SK-N-SH treated with all-trans-retinoic acid at 6 μM for 48 hours (cell line): ENCODE results near the gene MED16.

Experiments
- ARNTL ChIP-seq: fragments of 450-650 bp; formaldehyde crosslinking; IDR thresholded peaks from 2 replicates; pipeline ENCODE4 v1.5.0; 2020; ENCODE audit warnings: low read depth, mild to moderate bottlenecking, moderate library complexity, borderline replicate concordance
- CREB5 ChIP-seq: fragments of 250-450 bp; sonication (Bioruptor Pico); IDR thresholded peaks from 2 replicates; pipeline ENCODE4 v1.5.1; 2020; ENCODE audit warnings: low read depth, mild to moderate bottlenecking, moderate library complexity
- GLIS3 ChIP-seq: fragments of 250-450 bp; sonication (Bioruptor Pico); IDR thresholded peaks from 2 replicates; pipeline ENCODE4 v1.5.0; 2020; ENCODE audit warnings: mild to moderate bottlenecking, moderate library complexity
- ISL1 ChIP-seq: fragments of 250-450 bp; sonication (Bioruptor Pico); IDR thresholded peaks from 2 replicates; pipeline ENCODE4 v2.1.2; 2022; ENCODE audit warnings: mild to moderate bottlenecking, moderate library complexity
- RARB ChIP-seq: fragments of 250-450 bp; sonication (Bioruptor Pico); IDR thresholded peaks from 2 replicates; pipeline ENCODE4 v1.8.0; 2021; ENCODE audit warnings: mild to moderate bottlenecking, moderate library complexity
- TOX ChIP-seq: fragments of 250-450 bp; sonication (Bioruptor Pico); IDR thresholded peaks from 2 replicates; pipeline ENCODE4 v1.8.0; 2021; ENCODE audit warnings: mild to moderate bottlenecking, moderate library complexity, borderline replicate concordance
- TSHZ2 ChIP-seq: fragments of 250-450 bp; sonication (Bioruptor Pico); IDR thresholded peaks from 2 replicates; pipeline ENCODE4 v1.5.0; 2020; ENCODE audit warnings: mild to moderate bottlenecking, moderate library complexity
- ZC3H10 ChIP-seq: fragments of 250-450 bp; sonication (Bioruptor Pico); IDR thresholded peaks from 2 replicates; pipeline ENCODE4 v1.5.1; 2021; ENCODE audit warnings: mild to moderate bottlenecking, moderate library complexity
- ZFP3 ChIP-seq: fragments of 250-450 bp; sonication (Bioruptor Pico); IDR thresholded peaks from 2 replicates; pipeline ENCODE4 v1.5.0; 2020; ENCODE audit warnings: mild to moderate bottlenecking, moderate library complexity
- ZFP30 ChIP-seq: fragments of 450-650 bp; formaldehyde crosslinking; IDR thresholded peaks from 2 replicates; pipeline ENCODE4 v1.5.0; 2022; ENCODE audit warnings: mild to moderate bottlenecking, moderate library complexity
- ZNF565 ChIP-seq: fragments of 450-650 bp; formaldehyde crosslinking; conservative IDR thresholded peaks from 2 replicates; pipeline ENCODE4 v1.5.0; 2020; ENCODE audit warnings: low read depth, mild to moderate bottlenecking, moderate library complexity
- ZNF70 ChIP-seq: fragments of 450-650 bp; formaldehyde crosslinking; IDR thresholded peaks from 2 replicates; pipeline ENCODE4 v1.5.0; 2020; ENCODE audit warnings: mild to moderate bottlenecking, moderate library complexity
- TF ChIP-seq, protein P1 (sequence below): fragments of 250-450 bp; sonication (Bioruptor Pico); IDR thresholded peaks from 2 replicates; pipeline ENCODE4 v1.8.0; 2020; ENCODE audit warnings: mild to moderate bottlenecking, moderate library complexity, borderline replicate concordance

- TF ChIP-seq GLIS3 (no peak), ARNTL (CRISPR knock-in tag) (no peak), ZFP3 (no peak), ZNF565 (CRISPR knock-in tag) (no peak), RARB (CRISPR knock-in tag) (no peak), CREB5 (CRISPR knock-in tag) (no peak), ZFP30 (CRISPR knock-in tag) (no peak), ZNF70 (CRISPR knock-in tag) (no peak), ISL1 (CRISPR knock-in tag) (no peak), TSHZ2 (CRISPR knock-in tag) (no peak), TOX (CRISPR knock-in tag) (no peak), ZC3H10 (CRISPR knock-in tag) (no peak)
- TF ChIP-seq, protein P1, sequence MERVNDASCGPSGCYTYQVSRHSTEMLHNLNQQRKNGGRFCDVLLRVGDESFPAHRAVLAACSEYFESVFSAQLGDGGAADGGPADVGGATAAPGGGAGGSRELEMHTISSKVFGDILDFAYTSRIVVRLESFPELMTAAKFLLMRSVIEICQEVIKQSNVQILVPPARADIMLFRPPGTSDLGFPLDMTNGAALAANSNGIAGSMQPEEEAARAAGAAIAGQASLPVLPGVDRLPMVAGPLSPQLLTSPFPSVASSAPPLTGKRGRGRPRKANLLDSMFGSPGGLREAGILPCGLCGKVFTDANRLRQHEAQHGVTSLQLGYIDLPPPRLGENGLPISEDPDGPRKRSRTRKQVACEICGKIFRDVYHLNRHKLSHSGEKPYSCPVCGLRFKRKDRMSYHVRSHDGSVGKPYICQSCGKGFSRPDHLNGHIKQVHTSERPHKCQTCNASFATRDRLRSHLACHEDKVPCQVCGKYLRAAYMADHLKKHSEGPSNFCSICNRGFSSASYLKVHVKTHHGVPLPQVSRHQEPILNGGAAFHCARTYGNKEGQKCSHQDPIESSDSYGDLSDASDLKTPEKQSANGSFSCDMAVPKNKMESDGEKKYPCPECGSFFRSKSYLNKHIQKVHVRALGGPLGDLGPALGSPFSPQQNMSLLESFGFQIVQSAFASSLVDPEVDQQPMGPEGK (CRISPR knock-in tag) = no peak
These were observed 3.2 kb downstream of the MED16 start for GRCh38 chr19:889662-890295.
